ENCODE results near the gene INSR. TPM values are rescaled to one million over a fixed set of nuclear protein-coding genes. Genes with fewer than 3 reads are reported as not detected.
"Not testable (repeated sequence)": the region's sequence is repeated elsewhere in the genome, so short reads cannot be mapped to it uniquely, and the experiment has no call there.

Gene INSR
- total RNA-seq, 1 experiment from 2014 or later, result 0.11 TPM

- DNase-seq (ENCODE audit: low read depth), result not testable (repeated sequence)
These were observed 148.1 kb downstream of the INSR start for GRCh38 chr19:7146086-7146485.

- DNase-seq (ENCODE audit: low read depth), result no peak
These were observed 148.7 kb downstream of the INSR start for GRCh38 chr19:7145494-7145893.

GRCh38 chr19:7142771-7143170, 151.4 kb downstream of the INSR start:
- no peak for DNase-seq (ENCODE audit: low read depth)

- no peak for DNase-seq (ENCODE audit: low read depth)
These were observed 154.1 kb downstream of the INSR start for GRCh38 chr19:7140137-7140536.

GRCh38 chr19:7139095-7139494, 155.1 kb downstream of the INSR start:
- no peak for DNase-seq (ENCODE audit: low read depth)

- no peak for DNase-seq (ENCODE audit: low read depth)
These were observed 155.8 kb downstream of the INSR start for GRCh38 chr19:7138402-7138801.

- DNase-seq (ENCODE audit: low read depth), result no peak
These were observed 157.1 kb downstream of the INSR start for GRCh38 chr19:7137120-7137519.

GRCh38 chr19:7132054-7132453, 162.2 kb downstream of the INSR start:
- DNase-seq (ENCODE audit: low read depth), result no peak

GRCh38 chr19:7130043-7130442, 164.2 kb downstream of the INSR start:
- no peak for DNase-seq (ENCODE audit: low read depth)

GRCh38 chr19:7126132-7126531, 168.1 kb downstream of the INSR start:
- no peak for DNase-seq (ENCODE audit: low read depth)

- no peak for DNase-seq (ENCODE audit: low read depth)
These were observed 169.0 kb downstream of the INSR start for GRCh38 chr19:7125221-7125620.

- no peak for DNase-seq (ENCODE audit: low read depth)
These were observed 169.4 kb downstream of the INSR start for GRCh38 chr19:7124782-7125181.

- DNase-seq (ENCODE audit: low read depth), result no peak
These were observed 171.5 kb downstream of the INSR start for GRCh38 chr19:7122701-7123100.

- DNase-seq (ENCODE audit: low read depth), result no peak
These were observed 173.7 kb downstream of the INSR start for GRCh38 chr19:7120499-7120898.

- no peak for DNase-seq (ENCODE audit: low read depth)
These were observed 174.6 kb downstream of the INSR start for GRCh38 chr19:7119582-7119981.

GRCh38 chr19:7117248-7117647, 177.0 kb downstream of the INSR start:
- DNase-seq (ENCODE audit: low read depth), result no peak

- no peak for DNase-seq (ENCODE audit: low read depth)
These were observed 178.5 kb downstream of the INSR start for GRCh38 chr19:7115721-7116120.

- DNase-seq (ENCODE audit: low read depth), result no peak
These were observed 181.0 kb downstream of the INSR start for GRCh38 chr19:7113233-7113632.

GRCh38 chr19:7112675-7113074, 181.5 kb downstream of the INSR start:
- no peak for DNase-seq (ENCODE audit: low read depth)

GRCh38 chr19:7109678-7110289, 184.4 kb downstream of the INSR start:
- no peak for DNase-seq (ENCODE audit: low read depth)

GRCh38 chr19:7106711-7107657, 187.2 kb downstream of the INSR start:
- DNase-seq (ENCODE audit: low read depth), result no peak

- DNase-seq (ENCODE audit: low read depth), result no peak
These were observed 189.3 kb downstream of the INSR start for GRCh38 chr19:7104747-7105447.
